Rectal smooth muscle tissue (tissue), 1 donor: Measurements from ENCODE around the gene EPN3.

Experiments used
- H3K27ac ChIP-seq: one replicate; pipeline ENCODE4 v1.7.0; 2013; ENCODE audit warnings: low read depth, low read length, inconsistent platforms
- H3K27me3 ChIP-seq: one replicate; pipeline ENCODE4 v1.7.0; 2013; ENCODE audit warnings: low read length; ENCODE audit not compliant: control insufficient read depth, insufficient read depth
- H3K36me3 ChIP-seq: one replicate; pipeline ENCODE4 v1.7.0; 2013; ENCODE audit warnings: low read length; ENCODE audit not compliant: control insufficient read depth, insufficient read depth
- H3K4me1 ChIP-seq: one replicate; pipeline ENCODE4 v1.7.0; 2013; ENCODE audit warnings: low read length; ENCODE audit not compliant: control insufficient read depth, insufficient read depth
- H3K4me3 ChIP-seq: one replicate; pipeline ENCODE4 v1.7.0; 2013; ENCODE audit warnings: low read length
- H3K9ac ChIP-seq: one replicate; pipeline ENCODE4 v1.7.0; 2013; ENCODE audit warnings: low read length

Gene EPN3

DNA sequence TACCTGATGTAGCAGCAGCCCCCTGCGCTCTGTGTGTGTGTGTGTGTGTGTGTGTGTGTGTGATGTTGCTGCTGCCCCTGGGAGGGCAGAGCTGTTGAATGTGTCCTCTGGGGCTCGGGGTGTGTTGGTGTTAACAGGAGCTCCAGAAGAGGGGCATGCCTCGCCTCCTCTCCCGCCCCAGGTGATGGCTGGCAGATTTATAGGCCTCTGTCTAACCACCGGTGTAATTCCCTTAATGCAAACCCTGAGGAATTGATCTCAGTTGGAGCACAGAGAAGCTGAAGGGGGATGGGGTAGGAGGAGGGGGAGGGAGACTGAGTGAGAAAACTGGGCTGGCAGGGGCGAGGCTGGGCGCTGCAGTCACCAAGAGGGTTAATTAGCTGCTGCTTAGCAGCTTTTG, 38.0 kb downstream of the EPN3 start:
- Histone ChIP-seq H3K4me1 (no peaks in the 10 kb centered on the region), H3K4me3 (no peak overlapping the region), H3K9ac (no peak overlapping the region), H3K27me3 (peaks cover 4% of the 10 kb centered on the region), H3K36me3 (no peaks in the 10 kb centered on the region), H3K27ac (no peak overlapping the region)

DNA sequence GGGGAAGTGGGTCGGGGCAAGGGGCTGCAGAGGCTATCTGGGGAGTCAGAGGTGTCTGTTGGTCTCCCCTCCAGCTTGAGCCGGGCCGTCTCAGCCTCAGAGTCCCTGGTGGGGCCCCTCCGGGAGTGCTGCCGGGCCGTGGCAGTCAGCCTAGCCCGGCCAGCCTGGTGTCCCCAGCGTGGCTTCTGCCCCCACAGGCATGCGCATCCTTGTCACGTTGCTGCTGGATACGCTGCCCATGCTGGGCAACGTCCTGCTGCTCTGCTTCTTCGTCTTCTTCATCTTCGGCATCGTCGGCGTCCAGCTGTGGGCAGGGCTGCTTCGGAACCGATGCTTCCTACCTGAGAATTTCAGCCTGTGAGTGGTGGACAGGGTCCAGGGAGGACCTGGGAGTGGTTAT, 39.1 kb downstream of the EPN3 start:
- no peak overlapping the region for H3K27ac ChIP-seq
- no peaks in the 10 kb centered on the region for H3K36me3 ChIP-seq
- H3K27me3 ChIP-seq, result no peaks in the 10 kb centered on the region
- H3K4me1 ChIP-seq, result no peaks in the 10 kb centered on the region
- H3K9ac ChIP-seq, result no peak overlapping the region
- no peak overlapping the region for H3K4me3 ChIP-seq

DNA sequence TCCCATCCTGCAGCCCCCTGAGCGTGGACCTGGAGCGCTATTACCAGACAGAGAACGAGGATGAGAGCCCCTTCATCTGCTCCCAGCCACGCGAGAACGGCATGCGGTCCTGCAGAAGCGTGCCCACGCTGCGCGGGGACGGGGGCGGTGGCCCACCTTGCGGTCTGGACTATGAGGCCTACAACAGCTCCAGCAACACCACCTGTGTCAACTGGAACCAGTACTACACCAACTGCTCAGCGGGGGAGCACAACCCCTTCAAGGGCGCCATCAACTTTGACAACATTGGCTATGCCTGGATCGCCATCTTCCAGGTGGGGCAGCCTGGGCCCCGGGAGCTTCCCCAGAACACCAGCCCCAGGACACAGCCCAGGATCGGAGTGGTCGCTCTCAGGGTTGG, 40.0 kb downstream of the EPN3 start:
- Histone ChIP-seq H3K4me1 (no peaks in the 10 kb centered on the region), H3K36me3 (no peaks in the 10 kb centered on the region), H3K27ac (no peak overlapping the region), H3K4me3 (no peak overlapping the region), H3K9ac (no peak overlapping the region), H3K27me3 (no peaks in the 10 kb centered on the region)

DNA sequence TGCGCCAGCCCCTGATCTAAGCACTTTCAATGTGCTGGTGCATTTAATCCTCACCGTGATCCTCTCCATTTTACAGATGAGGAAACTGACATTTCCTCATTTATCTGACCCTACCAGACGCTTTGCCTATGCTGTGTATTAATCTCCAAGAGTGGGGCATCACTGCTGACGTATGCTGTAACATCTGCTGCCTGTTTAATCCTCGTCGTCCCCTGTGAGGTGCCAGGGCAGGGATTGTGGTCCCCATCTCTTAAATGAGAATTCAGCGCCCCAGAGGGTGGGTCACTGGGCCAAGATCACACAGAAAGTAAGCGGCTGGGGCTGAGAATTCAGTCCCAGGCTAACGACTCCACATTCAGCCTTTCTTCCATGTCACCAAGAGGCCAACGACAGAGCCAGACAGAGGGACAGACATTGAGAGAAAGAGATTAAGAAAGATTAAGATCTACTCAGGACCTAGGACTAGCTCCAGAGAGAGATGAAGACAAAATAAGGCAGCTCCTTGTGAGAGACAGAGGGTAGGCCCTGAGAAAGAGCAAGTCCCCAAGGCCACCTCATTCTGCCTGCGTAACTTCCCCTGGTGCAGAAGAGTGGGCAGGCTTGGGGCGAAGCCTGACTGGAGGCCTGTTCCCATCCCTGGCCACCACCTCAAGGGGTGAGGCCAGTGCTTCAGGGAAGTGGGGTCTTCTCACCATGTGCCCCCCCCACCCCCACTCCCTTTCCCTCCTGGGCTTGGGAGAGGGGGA, 41.5 kb downstream of the EPN3 start:
- Histone ChIP-seq H3K36me3 (no peaks in the 10 kb centered on the region), H3K9ac (no peak overlapping the region), H3K27ac (no peak overlapping the region), H3K4me3 (no peak overlapping the region), H3K4me1 (no peaks in the 10 kb centered on the region), H3K27me3 (no peaks in the 10 kb centered on the region)

DNA sequence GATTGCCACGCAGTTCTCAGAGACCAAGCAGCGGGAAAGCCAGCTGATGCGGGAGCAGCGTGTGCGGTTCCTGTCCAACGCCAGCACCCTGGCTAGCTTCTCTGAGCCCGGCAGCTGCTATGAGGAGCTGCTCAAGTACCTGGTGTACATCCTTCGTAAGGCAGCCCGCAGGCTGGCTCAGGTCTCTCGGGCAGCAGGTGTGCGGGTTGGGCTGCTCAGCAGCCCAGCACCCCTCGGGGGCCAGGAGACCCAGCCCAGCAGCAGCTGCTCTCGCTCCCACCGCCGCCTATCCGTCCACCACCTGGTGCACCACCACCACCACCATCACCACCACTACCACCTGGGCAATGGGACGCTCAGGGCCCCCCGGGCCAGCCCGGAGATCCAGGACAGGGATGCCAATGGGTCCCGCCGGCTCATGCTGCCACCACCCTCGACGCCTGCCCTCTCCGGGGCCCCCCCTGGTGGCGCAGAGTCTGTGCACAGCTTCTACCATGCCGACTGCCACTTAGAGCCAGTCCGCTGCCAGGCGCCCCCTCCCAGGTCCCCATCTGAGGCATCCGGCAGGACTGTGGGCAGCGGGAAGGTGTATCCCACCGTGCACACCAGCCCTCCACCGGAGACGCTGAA, 43.2 kb downstream of the EPN3 start:
- no peaks in the 10 kb centered on the region for H3K4me1 ChIP-seq
- no peak overlapping the region for H3K4me3 ChIP-seq
- no peaks in the 10 kb centered on the region for H3K27me3 ChIP-seq
- H3K27ac ChIP-seq, result no peak overlapping the region
- no peak overlapping the region for H3K9ac ChIP-seq
- H3K36me3 ChIP-seq, result no peaks in the 10 kb centered on the region

DNA sequence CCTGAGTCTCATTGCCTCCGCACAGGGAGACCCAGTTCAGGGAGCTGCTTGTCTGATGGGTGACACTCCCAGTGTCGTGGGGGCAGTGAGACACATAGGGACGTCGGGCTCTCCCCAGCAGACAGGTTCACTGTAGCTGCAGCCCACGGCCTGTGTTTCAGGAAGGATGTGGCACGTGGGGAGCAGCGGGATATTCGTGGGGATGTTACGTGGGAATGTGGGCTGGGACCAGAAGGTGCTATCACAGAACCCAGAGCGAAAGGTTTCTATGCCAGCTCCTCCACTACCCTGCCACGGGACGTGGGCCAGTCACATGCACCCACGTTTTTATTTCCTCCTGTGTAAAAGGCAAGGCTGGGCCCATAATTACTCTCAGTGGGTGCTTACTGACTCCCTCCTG, 44.3 kb downstream of the EPN3 start:
- no peaks in the 10 kb centered on the region for H3K27me3 ChIP-seq

DNA sequence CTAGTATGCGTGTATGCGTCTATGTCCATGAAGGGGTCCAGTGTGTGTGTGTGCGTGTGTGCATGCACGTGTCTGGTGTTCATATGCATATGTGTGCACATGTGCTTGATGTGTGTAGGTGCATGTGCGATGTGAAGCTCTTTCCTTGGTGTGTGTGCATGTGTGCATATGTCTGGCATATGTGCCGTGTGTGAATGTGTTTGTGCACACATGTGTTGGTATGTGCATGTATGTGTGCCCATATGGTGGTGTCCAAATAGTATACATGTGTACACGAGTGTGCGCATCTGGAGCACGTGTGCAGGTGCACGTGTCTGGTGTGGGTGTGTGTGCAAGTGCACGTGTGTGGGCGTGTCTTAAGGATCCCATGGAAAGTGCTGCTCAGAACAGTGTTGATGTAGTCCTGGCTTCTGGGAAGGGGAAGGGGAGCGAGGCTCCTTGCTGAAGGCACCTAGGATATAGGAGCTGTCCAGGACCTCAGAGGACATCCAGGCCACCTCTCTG, 45.0 kb downstream of the EPN3 start:
- no peaks in the 10 kb centered on the region for H3K36me3 ChIP-seq
- no peaks in the 10 kb centered on the region for H3K27me3 ChIP-seq
- H3K9ac ChIP-seq, result no peak overlapping the region
- no peak overlapping the region for H3K27ac ChIP-seq
- no peak overlapping the region for H3K4me3 ChIP-seq
- H3K4me1 ChIP-seq, result no peaks in the 10 kb centered on the region

More for the DNA sequence above, 44.3 kb downstream of the EPN3 start:
- H3K9ac ChIP-seq, result no peak overlapping the region
- no peak overlapping the region for H3K4me3 ChIP-seq
- no peak overlapping the region for H3K27ac ChIP-seq
- H3K4me1 ChIP-seq, result no peaks in the 10 kb centered on the region
- H3K36me3 ChIP-seq, result no peaks in the 10 kb centered on the region

DNA sequence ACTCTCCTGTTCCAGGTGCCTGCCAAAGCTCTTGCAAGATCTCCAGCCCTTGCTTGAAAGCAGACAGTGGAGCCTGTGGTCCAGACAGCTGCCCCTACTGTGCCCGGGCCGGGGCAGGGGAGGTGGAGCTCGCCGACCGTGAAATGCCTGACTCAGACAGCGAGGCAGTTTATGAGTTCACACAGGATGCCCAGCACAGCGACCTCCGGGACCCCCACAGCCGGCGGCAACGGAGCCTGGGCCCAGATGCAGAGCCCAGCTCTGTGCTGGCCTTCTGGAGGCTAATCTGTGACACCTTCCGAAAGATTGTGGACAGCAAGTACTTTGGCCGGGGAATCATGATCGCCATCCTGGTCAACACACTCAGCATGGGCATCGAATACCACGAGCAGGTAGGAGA, 45.6 kb downstream of the EPN3 start:
- no peak overlapping the region for H3K9ac ChIP-seq
- H3K27me3 ChIP-seq, result no peaks in the 10 kb centered on the region
- no peaks in the 10 kb centered on the region for H3K4me1 ChIP-seq
- no peak overlapping the region for H3K27ac ChIP-seq
- no peaks in the 10 kb centered on the region for H3K36me3 ChIP-seq
- H3K4me3 ChIP-seq, result no peak overlapping the region

DNA sequence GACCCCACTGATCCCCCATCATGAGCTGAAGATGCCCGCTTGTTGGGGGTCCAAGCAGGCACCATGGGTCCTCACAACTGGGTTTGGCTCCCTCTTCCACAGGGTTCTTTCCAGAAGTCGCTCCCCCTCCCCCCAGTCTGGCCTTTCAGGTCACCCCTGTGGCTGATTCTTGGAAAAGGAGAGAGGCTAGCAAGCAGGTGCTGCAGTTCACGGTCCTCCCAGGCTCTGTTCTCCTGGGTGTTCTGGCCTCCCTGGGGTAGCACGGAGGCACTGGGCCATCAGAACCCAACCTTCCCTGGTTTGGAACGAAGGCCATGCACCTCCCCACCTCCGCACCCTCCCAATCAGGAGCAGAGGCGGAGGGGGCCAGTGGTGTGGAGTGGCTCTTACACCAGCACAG, 46.9 kb downstream of the EPN3 start:
- Histone ChIP-seq H3K27ac (no peak overlapping the region), H3K9ac (no peak overlapping the region), H3K36me3 (no peaks in the 10 kb centered on the region), H3K4me1 (no peaks in the 10 kb centered on the region), H3K4me3 (no peak overlapping the region), H3K27me3 (no peaks in the 10 kb centered on the region)

DNA sequence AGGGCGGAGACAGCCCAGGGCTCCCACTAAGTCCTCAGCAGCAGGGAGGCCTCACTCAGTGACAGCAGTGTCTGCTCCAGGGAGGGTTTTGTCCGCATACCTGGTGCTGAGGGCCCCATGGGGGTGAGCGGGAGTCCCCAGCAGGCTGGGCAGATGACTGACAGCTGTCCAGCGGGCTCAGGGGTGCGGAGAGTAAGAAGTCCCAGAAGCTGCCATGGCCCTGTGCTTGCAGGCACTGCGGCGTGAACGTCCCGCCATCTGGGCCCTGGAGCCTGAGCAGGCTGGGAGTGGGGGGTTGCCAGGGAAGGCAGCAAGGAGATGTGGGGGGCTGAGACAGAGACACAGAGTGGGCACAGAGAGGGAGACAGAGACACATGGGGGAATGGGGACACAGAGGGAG, 48.1 kb downstream of the EPN3 start:
- no peaks in the 10 kb centered on the region for H3K4me1 ChIP-seq
- H3K27ac ChIP-seq, result no peak overlapping the region
- H3K36me3 ChIP-seq, result no peaks in the 10 kb centered on the region
- no peak overlapping the region for H3K9ac ChIP-seq
- H3K27me3 ChIP-seq, result no peaks in the 10 kb centered on the region
- H3K4me3 ChIP-seq, result no peak overlapping the region

DNA sequence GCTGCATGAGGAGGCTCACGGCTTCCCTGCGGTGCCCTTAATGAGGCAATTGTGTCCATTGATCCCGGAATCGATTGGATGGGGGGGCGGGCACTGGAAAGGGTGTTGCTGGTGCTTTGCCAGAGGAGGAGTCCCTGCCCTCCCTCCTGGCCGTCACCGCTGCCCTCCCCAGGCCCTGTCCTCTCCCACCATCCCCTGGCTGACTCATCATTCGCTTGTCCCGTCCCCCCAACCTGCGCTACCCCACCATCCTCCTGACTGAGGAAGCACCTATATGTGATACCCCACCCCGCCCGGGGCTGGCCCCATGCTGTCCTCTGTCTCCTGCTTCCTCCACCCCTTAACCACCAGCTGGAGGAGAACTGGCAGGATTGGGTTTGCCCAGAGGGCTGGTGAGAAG, 48.8 kb downstream of the EPN3 start:
- Histone ChIP-seq H3K27ac (no peak overlapping the region), H3K36me3 (no peaks in the 10 kb centered on the region), H3K27me3 (no peaks in the 10 kb centered on the region), H3K9ac (no peak overlapping the region), H3K4me3 (no peak overlapping the region), H3K4me1 (no peaks in the 10 kb centered on the region)

DNA sequence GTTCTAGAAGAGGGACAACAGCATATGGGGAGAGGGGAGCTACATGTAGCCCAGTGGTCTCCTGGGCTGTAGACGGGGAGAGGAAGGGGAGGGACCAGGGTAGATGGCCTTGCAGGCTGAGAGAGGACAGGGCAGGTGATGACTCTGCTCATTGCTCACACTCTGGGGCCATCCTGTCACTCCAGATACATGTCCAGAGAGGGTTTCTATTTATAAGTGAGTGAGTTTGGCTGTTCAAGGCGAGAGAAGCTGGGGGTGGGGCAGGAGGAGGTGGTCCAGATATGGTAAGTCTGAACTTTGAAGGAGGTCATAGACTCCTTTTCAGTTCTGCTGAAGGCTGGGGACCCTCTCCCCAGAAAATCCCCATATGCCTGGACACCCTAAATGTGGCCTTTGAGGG, 50.2 kb downstream of the EPN3 start:
- Histone ChIP-seq H3K27me3 (no peaks in the 10 kb centered on the region), H3K27ac (no peak overlapping the region), H3K9ac (no peak overlapping the region), H3K4me3 (no peak overlapping the region), H3K4me1 (no peaks in the 10 kb centered on the region), H3K36me3 (no peaks in the 10 kb centered on the region)

DNA sequence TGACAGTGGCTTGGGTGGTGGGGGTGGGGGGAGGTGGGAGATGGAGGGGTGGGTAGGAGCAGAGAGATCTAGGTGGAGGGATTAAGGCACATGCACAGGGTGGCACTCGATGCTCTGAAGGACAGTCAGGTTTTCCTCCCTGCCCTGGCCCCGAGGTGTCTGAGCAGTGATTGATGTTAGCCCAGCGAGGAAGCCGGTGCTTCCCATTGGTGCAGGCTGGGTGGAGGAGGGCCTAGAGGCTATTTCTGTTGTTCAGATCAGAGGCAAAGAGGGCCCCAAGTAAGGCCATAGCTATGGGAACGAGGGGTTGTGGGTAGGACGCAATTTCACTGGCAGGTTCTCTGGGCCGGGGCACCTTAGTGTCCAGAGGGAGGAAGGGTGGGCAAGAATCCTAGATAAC, 51.1 kb downstream of the EPN3 start:
- Histone ChIP-seq H3K36me3 (no peaks in the 10 kb centered on the region), H3K27ac (no peak overlapping the region), H3K4me3 (no peak overlapping the region), H3K27me3 (no peaks in the 10 kb centered on the region), H3K4me1 (peaks cover 1% of the 10 kb centered on the region), H3K9ac (no peak overlapping the region)
